IPS-NIHi11 (cell line): ENCODE data around the gene IKZF2.

Experiments
- DNase-seq: peaks from one replicate; pipeline ENCODE4 v3.0.0; 2012; ENCODE audit warnings: mixed read lengths, low spot score

The IKZF2 gene

GRCh38 chr2:213152888-213153287, 1.5 kb upstream of the IKZF2 start:
- no peak for DNase-seq

DNA sequence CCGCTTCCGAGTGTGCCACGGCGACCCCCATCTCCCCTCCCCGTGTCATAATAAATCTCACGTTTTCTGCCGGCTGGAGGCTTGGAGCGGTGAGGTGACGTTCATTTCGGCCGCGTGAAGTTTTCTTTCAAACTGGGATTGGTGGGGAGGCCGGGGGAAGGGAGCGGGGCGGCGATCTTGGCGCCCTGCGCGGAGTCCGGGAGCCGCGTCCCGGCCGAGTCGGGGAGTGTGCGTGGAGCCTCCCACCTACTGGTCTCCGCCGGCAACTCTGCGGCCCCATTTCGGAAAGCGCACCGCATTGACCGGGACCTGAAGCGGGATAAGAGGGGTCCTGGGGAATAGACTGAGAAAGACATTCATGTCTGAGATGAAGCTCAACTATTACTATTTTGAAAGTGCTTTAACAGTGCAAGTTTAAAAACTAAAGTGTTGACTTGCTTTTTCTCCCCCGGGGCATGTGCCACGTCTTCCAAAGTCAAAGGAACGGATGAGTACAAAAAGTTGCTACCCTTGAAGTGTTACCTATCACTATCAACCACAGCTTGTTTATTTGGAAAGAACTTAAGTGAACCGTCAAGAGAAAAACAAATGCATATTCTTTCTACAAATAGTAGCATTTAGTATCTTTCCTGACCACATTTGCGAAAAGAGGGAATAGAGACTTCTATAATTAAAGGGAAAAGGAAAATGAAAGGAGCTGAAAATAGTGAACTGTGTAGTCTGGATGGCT, 818 bp upstream of the IKZF2 start:
- peak; percentile 54 for DNase-seq

DNA sequence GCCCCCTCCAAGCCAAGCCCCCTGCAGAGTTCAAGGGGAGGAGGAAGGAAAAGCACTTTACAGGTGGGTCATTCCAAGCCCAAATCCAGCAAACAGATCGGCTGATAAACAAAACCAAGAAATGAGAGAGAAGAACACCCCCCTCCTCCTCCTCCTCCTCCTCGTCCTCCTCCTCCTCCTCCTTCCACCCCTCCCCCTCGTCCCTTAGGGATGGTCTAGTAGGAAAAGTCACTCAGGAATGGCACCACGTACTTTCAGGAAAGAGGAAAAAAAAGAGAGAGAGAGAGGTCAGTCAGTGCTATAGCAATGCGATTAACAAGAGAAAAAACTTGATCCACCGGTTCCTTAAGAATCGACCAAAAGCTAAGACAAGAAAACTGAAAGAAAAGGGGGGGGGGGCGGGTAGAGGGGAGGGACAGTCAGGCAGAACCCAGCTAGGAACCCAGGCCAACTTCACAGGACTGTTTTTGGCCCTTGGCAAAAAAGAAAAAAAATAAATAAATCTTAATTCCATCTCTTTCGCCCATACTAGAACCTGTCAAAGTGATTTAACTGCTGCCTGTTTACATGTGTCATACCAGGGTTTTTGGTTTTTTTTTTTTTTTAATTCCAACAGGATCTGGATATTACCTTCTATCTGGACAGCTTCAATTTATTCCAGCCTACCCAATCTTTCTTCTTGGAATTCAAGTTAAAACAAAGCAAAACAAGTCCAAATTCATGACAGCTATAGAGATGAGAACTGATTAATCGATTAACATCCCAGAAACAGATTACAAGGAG, 906 bp downstream of the IKZF2 start:
- DNase-seq, result peak; percentile 18

DNA sequence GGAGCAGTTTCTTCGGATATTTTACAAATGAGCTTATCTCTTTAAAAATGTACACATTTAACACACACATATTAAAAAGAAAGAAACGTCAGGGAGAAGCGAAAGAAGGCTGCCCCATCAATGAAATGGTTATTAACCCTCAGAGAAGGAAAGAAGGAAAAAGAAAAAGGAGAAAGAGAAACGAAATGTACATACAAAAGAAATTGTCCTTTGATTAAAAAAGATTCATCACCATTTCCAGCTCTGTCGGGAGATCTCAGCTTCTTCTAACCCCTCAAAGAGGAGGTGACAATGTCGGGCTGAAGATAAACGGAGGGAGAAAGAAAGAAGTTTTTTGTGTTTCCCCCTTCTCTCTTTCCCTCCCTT, 1.5 kb downstream of the IKZF2 start:
- DNase-seq, result no peak

GRCh38 chr2:213149294-213149875, 2.0 kb downstream of the IKZF2 start:
- no peak for DNase-seq

DNA sequence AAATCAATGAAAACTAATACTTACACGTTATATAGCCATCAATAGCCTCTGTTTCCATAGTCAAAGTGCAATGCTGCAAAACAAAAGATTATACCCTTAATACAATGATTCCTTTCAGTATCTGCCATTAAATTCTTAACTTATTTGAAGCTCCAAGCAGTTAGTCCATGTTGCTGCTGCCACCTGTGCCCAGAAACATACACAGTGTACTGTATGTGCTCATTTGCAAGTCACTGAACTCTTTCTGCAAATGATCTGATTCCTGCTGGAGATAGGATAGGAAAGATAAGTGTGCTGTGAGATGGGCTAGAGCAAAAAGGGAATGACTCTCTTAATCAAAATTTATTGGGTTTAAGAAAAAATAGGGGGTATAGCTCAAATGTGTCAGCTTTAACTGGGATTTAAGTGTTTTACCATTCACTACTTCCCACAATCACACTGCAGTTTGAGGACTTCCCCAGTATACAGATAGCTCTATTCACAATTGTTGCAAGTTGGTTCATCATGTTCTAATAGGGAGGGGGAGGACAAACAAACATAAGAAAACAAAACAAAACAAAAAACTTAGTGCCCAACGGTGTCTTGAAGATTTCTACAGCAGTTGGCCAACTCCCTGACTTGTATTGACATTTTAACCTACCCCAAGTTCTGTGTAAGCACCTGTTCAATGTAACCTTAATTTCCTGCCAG, 2.7 kb downstream of the IKZF2 start:
- no peak for DNase-seq

- DNase-seq, result no peak
These were observed 3.9 kb downstream of the IKZF2 start for GRCh38 chr2:213147538-213147937.

DNA sequence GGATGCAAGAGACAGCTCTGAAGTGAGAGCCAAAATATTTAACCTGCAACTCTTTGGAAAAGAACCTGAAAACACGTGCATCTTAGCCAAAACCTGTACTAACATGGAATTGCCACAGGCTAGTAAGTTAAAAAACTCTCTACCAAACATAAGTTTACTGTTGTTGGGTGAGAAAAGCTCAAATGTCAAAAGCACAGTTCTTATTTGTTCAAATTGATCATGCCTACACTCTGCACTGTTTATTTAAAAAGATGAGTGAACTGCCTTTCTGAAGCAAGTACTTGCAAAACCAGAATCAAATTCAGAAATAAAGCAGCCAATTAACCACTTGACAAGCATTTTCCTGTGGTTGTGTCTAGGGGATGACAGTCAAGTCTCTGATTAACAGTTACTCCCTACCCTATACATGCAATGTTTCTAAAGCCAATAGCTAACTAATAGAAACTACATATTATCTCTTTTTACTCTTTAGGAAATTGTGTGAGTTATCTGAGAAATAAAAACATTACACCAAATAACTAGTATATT, 5.6 kb downstream of the IKZF2 start:
- no peak for DNase-seq

DNA sequence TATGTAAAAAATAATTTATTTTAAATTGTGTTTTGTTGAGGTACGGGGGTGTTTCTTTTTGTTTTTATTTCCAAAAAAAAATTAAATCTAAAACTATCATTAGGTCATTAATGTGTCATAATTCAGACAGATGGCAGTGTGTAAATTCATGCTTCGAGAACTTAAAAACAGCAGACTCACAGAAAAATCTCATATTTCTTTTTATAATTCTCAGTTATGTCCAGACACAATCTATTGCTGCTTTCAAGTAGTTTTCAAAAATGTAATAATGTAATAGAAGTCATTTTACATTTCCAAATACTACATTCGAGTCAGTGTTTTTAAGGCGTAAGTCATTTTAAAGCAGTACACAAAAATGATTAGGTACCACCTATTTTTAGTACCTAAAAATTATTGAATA, 14.3 kb downstream of the IKZF2 start:
- DNase-seq, result no peak

- no peak for DNase-seq
These were observed 22.1 kb downstream of the IKZF2 start for GRCh38 chr2:213129311-213129710.

- DNase-seq, result no peak
These were observed 25.6 kb downstream of the IKZF2 start for GRCh38 chr2:213125646-213126347.

DNA sequence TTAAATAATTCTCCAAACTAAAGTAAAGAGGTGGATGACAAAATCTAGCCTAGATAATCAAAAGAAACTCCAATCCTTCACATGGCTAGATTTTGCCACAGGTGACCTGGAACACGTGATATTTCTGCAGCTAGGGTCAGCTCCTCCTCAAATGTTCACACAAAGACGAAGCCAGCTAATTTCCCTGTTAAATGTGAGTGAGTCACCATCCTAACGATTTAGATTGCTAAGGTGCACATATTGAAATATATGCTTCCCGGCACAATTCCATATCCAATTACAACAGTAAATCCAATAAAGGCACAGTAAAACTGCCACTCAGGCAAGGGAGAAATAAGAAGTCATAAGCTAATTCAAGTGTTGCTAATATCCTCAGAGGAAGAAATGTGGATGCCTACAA, 28.7 kb downstream of the IKZF2 start:
- no peak for DNase-seq

- no peak for DNase-seq
These were observed 29.7 kb downstream of the IKZF2 start for GRCh38 chr2:213121690-213122089.

DNA sequence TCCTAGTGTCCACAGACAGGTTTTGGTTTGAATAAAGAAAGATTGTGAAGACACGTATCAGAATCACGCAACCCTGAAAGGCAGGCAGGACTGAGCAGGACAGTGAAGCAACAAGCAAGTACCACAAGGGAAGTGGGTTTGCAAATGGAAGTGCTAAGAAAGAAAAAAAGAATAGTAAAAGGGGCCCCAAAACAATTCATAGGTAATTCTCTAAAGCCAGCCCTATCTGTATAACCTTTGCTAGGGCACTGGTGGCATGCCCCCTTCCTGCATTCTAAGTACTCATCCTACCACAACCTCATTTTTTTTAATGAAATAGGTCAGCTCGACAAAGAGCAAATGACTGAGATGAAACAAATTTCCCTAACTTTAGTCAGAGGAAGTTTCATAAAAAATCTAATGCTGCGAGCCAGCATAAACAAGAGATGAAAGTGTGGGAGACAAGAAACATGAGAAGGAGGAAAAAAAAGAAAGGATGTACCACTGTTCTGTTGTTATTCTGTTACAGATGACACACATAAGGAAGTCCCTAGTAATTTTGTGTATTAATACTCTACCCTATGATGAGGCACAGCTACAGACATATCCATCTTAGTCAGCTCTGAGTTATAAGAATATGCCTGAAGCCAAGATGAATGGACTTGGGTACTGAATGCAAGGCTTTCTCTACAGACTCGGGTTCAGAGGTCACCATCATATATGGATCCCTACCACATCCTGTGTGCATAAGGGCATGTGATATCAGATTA, 32.2 kb downstream of the IKZF2 start:
- no peak for DNase-seq

DNA sequence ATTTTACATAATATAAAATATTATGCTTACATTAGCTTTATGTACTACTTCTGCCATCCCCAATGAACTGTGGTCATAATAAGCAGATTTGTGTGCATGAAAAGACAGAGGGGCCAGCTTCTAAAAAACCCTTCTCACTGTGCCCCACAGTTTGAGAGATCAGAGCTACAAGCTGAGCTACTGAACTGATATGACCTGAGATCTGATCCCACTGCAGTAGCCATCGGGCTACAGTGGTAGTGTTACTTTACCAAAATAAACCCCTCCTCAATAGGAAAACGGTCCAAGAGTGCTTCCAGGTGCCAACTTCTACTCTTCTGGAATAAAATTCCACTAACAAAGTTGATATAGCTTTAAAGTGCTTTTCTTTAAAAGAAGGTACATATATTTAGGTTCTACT, 43.1 kb downstream of the IKZF2 start:
- DNase-seq, result no peak

- DNase-seq, result no peak
These were observed 43.7 kb downstream of the IKZF2 start for GRCh38 chr2:213107728-213108127.

- DNase-seq, result no peak
These were observed 46.2 kb downstream of the IKZF2 start for GRCh38 chr2:213105212-213105611.

DNA sequence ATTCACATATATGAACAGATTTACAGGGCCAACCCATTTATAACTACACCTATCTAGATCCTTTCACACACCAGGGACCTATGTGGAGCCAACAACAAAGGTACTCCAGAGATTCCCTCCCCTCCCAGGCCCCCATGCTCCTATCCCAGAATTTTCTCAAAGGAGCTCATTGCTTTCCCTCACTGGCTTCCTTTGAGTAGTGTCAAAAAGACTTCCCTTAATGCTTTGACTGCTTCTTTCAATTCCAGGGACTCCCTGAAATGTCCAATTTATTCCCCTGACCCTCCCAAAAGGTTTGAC, 46.6 kb downstream of the IKZF2 start:
- DNase-seq, result no peak

- peak; percentile 22 for DNase-seq
These were observed 47.1 kb downstream of the IKZF2 start for GRCh38 chr2:213104092-213104902.

GRCh38 chr2:213101692-213102460, 49.5 kb downstream of the IKZF2 start:
- no peak for DNase-seq
